Common myeloid progenitor, CD34-positive (primary cell): ENCODE data around the gene CFAP91.

Source experiments
- CTCF ChIA-PET: fragments of 350-600 bp; sonication (Branson Sonifier 250); formaldehyde crosslinking; loops from one replicate; lab custom pipeline; 2021; ENCODE audit warnings: antibody characterized with exemption; lab: Charles Lee
- POLR2A ChIA-PET: fragments of 350-600 bp; sonication (Branson Sonifier 250); formaldehyde crosslinking; loops from one replicate; lab custom pipeline; 2021; ENCODE audit warnings: antibody characterized with exemption; lab: Charles Lee
- DNase-seq, 3 donors: peaks; one replicate each; pipeline versions ENCODE4 v3.0.0 to v3.0.0-alpha.2; 2013
- H3K27ac ChIP-seq, 2 experiments: 1 replicate in 1 of 2; 2 replicates in 1 of 2; pipeline ENCODE4 v1.7.0; 2013; ENCODE audit warnings: inconsistent platforms in 2 of 2, low read length in 2 of 2, mild to moderate bottlenecking in 2 of 2, low read depth in 1 of 2, moderate library complexity in 1 of 2; ENCODE audit not compliant: severe bottlenecking in 2 of 2, insufficient read depth in 1 of 2, poor library complexity in 1 of 2
- H3K27me3 ChIP-seq, 5 experiments: replicated peaks in 2 of 5; 1 replicate in 3 of 5; 2 replicates in 2 of 5; pipeline versions ENCODE4 v1.6.1 to v1.7.0; 2013; ENCODE audit warnings: low read length in 4 of 5, mild to moderate bottlenecking in 2 of 5, moderate library complexity in 2 of 5, inconsistent platforms in 1 of 5; ENCODE audit not compliant: insufficient read depth in 5 of 5, control insufficient read depth in 4 of 5
- H3K36me3 ChIP-seq, 4 experiments: 1 replicate in 2 of 4; 2 replicates in 2 of 4; pipeline versions ENCODE4 v1.6.1 to v1.7.0; 2013; ENCODE audit warnings: low read length in 3 of 4, control low read depth in 1 of 4, mild to moderate bottlenecking in 1 of 4; ENCODE audit not compliant: control insufficient read depth in 4 of 4, insufficient read depth in 4 of 4
- H3K4me1 ChIP-seq, 4 experiments: 1 replicate in 3 of 4; 2 replicates in 1 of 4; pipeline versions ENCODE4 v1.6.1 to v1.7.1; 2013; ENCODE audit warnings: low read length in 3 of 4, mild to moderate bottlenecking in 3 of 4, control low read depth in 1 of 4, inconsistent platforms in 1 of 4, moderate library complexity in 1 of 4; ENCODE audit not compliant: control insufficient read depth in 4 of 4, insufficient read depth in 4 of 4; ENCODE audit errors: control extremely low read depth in 1 of 4
- H3K4me3 ChIP-seq, 7 experiments: 1 replicate in 4 of 7; 2 replicates in 3 of 7; pipeline versions ENCODE4 v1.5.1 to v1.7.0; 2013; ENCODE audit warnings: mild to moderate bottlenecking in 7 of 7, low read length in 6 of 7, moderate library complexity in 6 of 7, inconsistent platforms in 2 of 7, low read depth in 2 of 7, control low read depth in 1 of 7; ENCODE audit not compliant: insufficient read depth in 4 of 7, control insufficient read depth in 1 of 7; ENCODE audit errors: extremely low read depth in 1 of 7
- H3K9me3 ChIP-seq, 5 experiments: 1 replicate in 4 of 5; 2 replicates in 1 of 5; pipeline versions ENCODE4 v1.6.1 to v1.7.1; 2013; ENCODE audit warnings: low read length in 4 of 5, mild to moderate bottlenecking in 2 of 5, inconsistent platforms in 1 of 5, low read depth in 1 of 5, moderate library complexity in 1 of 5; ENCODE audit not compliant: control insufficient read depth in 4 of 5, insufficient read depth in 2 of 5; ENCODE audit errors: control extremely low read depth in 1 of 5
- WGBS: methylation state at CpG from one replicate; pipeline ENCODE4 v1.1.5; 2013; ENCODE audit not compliant: insufficient coverage; 5-methylcytosine and 5-hydroxymethylcytosine counted together

Gene CFAP91

GRCh38 chr3:119660474-119661440 lies 42.1 kb upstream of the CFAP91 start, which contains the start of gene POPDC2:
Gene POPDC2, minus strand, starts transcription at chr3:119660589. Its CDS starts 166 bp downstream, at chr3:119660423.
- Histone ChIP-seq H3K27me3 (no peaks in the 10 kb centered on the region), H3K4me1 (peaks cover 0 to 42% (median 8%) of the 10 kb centered on the region in 4 experiments), H3K4me3 (no peak within 1 kb of the TSS), H3K9me3 (no peaks in the 10 kb centered on the region), H3K27ac (no peak within 1 kb of the TSS), H3K36me3 (no peaks in the 10 kb centered on the region)
- CTCF ChIA-PET, result interaction anchor here (0.6 kb wide), 1 partner anchor 12 kb away, joined by 3 read pairs; no protein-coding TSS in a partner anchor
- POLR2A ChIA-PET, result no interaction called here
- DNase-seq, result no peak
- WGBS, result 100% methylated on average over 6 of the region's 9 CpGs

DNA sequence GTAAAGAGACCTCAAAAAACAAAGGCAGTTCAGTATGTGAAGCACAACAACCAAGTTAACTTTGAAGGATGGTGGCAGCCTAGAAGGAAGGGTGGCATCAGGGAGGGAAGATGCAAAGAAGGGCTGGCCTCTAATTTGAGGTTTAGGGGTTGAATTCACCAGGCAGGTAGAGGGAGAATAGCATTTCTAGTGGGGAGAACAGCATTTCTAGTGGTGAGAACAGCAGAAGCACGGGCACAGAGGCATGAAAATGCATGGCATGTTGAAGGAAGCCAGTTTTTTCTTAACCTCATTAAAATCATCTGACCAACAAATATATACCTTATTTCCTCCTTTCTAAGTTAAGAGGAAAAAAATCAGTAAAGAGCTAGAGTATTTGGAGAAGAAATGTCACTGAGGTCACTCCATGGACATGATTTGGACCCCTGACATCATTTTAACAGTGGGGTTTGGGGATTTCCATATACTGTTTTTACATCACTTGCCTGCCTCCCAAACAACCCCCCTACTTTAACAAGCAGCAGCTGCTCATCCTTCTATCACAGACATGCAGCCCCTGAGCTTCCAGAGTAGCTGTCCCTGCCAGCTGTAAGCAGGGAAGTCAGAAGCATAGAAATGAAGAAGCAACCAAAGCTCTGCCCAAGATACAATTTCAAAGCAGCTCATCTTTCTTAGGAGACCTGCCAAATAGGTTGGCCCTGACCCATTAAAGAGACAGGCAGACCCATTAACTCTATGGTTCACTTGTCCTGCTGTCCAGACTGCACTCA lies 40.0 kb upstream of the CFAP91 start:
- no peak overlapping the region for H3K4me3 ChIP-seq
- WGBS, result no CpG with 5 or more reads among the region's 1 CpG
- H3K9me3 ChIP-seq, result no peaks in the 10 kb centered on the region
- no peaks in the 10 kb centered on the region for H3K27me3 ChIP-seq
- peaks cover 0 to 37% (median 6%) of the 10 kb centered on the region in 4 experiments for H3K4me1 ChIP-seq
- H3K36me3 ChIP-seq, result peaks cover 0 to 4% (median 2%) of the 10 kb centered on the region in 4 experiments
- no peak overlapping the region for H3K27ac ChIP-seq
- no peak for DNase-seq
- ChIA-PET POLR2A (no interaction called here), CTCF (interaction anchor here (0.6 to 1.4 kb wide), 3 partner anchors 10 to 129 kb away, joined by 3 to 8 read pairs (median 4); no protein-coding TSS in a partner anchor)

DNA sequence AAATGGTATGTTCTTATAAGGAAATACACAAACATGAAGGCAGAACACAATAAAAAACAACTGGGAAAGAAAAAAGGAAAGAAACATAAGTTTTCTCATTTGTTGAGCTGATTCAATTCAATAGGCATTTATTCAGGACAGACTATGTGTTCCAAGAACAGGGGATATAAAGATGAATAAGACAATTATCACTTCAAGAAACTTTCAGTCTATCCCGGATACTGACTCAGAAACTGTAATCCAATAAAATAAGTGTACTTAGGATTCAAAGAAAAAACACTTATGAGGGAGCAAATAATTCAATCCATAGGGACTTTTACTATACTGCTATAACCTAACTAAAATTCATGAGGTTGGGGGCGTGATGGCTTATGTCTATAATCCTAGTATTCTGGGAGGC lies 38.9 kb upstream of the CFAP91 start:
- no peak for DNase-seq
- POLR2A ChIA-PET, result no interaction called here
- Histone ChIP-seq H3K36me3 (peaks cover 2 to 13% (median 5%) of the 10 kb centered on the region in 4 experiments), H3K4me1 (peaks cover 0 to 27% (median 0%) of the 10 kb centered on the region in 4 experiments), H3K27me3 (no peaks in the 10 kb centered on the region), H3K27ac (no peak overlapping the region), H3K4me3 (no peak overlapping the region), H3K9me3 (no peaks in the 10 kb centered on the region)
- WGBS, result no CpG with 5 or more reads among the region's 2 CpGs
- CTCF ChIA-PET, result interaction anchor here (1.2 to 1.4 kb wide), 2 partner anchors 9 to 17 kb away, joined by 4 to 8 read pairs; no protein-coding TSS in a partner anchor

GRCh38 chr3:119664370-119664769 lies 38.5 kb upstream of the CFAP91 start:
- WGBS, result 100% methylated on average over 4 of the region's 4 CpGs
- no peaks in the 10 kb centered on the region for H3K9me3 ChIP-seq
- H3K36me3 ChIP-seq, result peaks cover 2 to 16% (median 7%) of the 10 kb centered on the region in 4 experiments
- peaks cover 0 to 22% (median 0%) of the 10 kb centered on the region in 4 experiments for H3K4me1 ChIP-seq
- ChIA-PET POLR2A (no interaction called here), CTCF (no interaction called here)
- no peaks in the 10 kb centered on the region for H3K27me3 ChIP-seq
- H3K4me3 ChIP-seq, result no peak overlapping the region
- H3K27ac ChIP-seq, result no peak overlapping the region
- DNase-seq, result no peak

DNA sequence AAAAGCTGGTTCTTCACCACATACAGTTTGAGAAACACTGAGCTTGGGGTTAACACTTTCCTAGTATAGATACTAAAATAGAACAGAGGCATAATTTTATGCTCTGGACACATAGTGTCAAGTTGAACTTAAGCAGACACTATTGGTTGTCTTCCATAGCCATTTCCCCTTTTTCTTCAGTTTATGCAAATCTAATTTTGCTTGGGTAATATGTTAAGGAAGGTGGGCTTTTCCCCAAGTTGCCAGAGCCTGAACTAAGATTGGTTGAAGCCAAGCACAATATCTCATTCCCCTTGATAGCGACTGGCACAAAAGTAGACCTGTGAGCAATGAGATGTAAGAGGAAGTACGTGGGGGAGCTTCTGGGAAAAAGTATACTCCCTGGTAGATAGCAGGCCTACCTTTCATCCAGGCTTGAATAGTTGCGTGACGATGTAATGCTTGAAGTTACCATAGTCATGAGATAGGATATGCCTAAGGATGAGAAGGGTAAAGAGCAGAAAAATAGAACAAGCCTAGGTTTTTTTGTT lies 37.9 kb upstream of the CFAP91 start:
- DNase-seq, result no peak
- Histone ChIP-seq H3K4me1 (peaks cover 0 to 17% (median under 1%) of the 10 kb centered on the region in 4 experiments), H3K4me3 (no peak overlapping the region), H3K27ac (no peak overlapping the region), H3K36me3 (peaks cover 2 to 17% (median 8%) of the 10 kb centered on the region in 4 experiments), H3K9me3 (no peaks in the 10 kb centered on the region), H3K27me3 (no peaks in the 10 kb centered on the region)
- CTCF ChIA-PET, result interaction anchor here (1.2 kb wide), 1 partner anchor 16 kb away, joined by 4 read pairs; no protein-coding TSS in a partner anchor
- POLR2A ChIA-PET, result no interaction called here
- WGBS, result 95% methylated on average over 4 of the region's 4 CpGs

DNA sequence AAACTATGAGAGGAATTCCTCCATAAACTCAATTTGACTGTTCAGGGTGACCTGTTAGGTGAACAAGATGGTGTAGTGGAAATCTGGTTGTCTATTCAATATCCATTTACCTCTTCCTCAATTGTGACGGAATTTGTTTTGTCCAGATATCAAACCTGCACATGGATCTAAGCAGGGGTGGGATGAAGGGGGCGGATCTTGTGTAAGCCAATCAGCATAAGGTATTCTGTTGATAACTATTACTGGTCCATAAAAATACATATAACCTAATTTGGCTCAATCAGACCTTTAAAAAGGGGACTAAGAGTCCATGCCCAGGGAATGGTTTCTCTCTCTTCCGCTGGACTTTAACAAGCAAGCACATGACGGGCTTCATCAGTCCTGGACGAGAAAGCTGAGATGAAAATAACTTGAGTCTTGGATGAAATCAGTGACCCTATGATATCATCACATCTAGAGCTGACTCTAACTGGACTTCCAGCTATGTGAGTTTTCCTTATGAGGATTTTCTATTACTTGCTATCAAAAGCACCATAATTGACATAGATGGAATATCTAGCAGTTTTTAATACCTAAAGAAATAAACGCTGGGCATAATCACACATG lies 36.8 kb upstream of the CFAP91 start:
- DNase-seq, result no peak
- H3K4me3 ChIP-seq, result no peak overlapping the region
- ChIA-PET CTCF (interaction anchor here (1.2 kb wide), 1 partner anchor 15 kb away, joined by 4 read pairs; no protein-coding TSS in a partner anchor), POLR2A (no interaction called here)
- WGBS, result no CpG with 5 or more reads among the region's 6 CpGs
- H3K27ac ChIP-seq, result no peak overlapping the region
- no peaks in the 10 kb centered on the region for H3K9me3 ChIP-seq
- peaks cover 2 to 25% (median 10%) of the 10 kb centered on the region in 4 experiments for H3K36me3 ChIP-seq
- no peaks in the 10 kb centered on the region for H3K27me3 ChIP-seq
- peaks cover 0 to 13% (median 1%) of the 10 kb centered on the region in 4 experiments for H3K4me1 ChIP-seq
